A673 (cell line): ENCODE measurements around the gene ARHGAP32.

ENCODE experiments used
- EZH2 ChIP-seq: fragments of 200-600 bp; sonication (generic); IDR thresholded peaks from 2 replicates; pipeline ENCODE4 v1.6.1; 2017; ENCODE audit warnings: borderline replicate concordance, low read depth, mild to moderate bottlenecking, mixed read lengths, antibody characterized with exemption, low read length; ENCODE audit not compliant: poor library complexity, severe bottlenecking
- TF ChIP-seq, protein P1 (sequence below): fragments of 300-800, 200-600 bp; sonication (generic); conservative IDR thresholded peaks from 2 replicates; pipeline ENCODE4 v1.5.1; 2017; ENCODE audit warnings: low read depth, mild to moderate bottlenecking, antibody characterized with exemption, low read length, moderate library complexity, mixed read lengths

DNA sequence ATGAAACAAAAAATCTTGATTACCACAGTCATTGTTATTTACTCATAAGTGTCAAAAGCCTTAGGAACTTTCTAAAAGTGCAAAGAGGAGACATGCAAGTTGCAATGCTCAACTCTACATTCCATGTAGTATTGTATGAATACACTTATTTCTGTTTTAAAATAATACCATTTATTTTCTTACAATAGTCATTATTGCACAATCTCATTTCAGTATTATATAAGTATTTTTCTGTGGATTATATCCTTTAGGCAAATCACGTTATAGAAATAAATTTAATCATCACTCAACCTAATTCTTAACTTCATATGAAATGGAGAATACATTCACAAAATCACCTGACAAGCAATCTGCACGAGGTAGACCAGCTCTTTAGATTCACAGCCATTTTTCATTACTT lies 98.8 kb downstream of the ARHGAP32 start:
- TF ChIP-seq, protein P1, sequence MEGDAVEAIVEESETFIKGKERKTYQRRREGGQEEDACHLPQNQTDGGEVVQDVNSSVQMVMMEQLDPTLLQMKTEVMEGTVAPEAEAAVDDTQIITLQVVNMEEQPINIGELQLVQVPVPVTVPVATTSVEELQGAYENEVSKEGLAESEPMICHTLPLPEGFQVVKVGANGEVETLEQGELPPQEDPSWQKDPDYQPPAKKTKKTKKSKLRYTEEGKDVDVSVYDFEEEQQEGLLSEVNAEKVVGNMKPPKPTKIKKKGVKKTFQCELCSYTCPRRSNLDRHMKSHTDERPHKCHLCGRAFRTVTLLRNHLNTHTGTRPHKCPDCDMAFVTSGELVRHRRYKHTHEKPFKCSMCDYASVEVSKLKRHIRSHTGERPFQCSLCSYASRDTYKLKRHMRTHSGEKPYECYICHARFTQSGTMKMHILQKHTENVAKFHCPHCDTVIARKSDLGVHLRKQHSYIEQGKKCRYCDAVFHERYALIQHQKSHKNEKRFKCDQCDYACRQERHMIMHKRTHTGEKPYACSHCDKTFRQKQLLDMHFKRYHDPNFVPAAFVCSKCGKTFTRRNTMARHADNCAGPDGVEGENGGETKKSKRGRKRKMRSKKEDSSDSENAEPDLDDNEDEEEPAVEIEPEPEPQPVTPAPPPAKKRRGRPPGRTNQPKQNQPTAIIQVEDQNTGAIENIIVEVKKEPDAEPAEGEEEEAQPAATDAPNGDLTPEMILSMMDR: no peak
- TF ChIP-seq EZH2: no peak
